Subcutaneous abdominal adipose tissue (tissue), 5 donors: ENCODE results near the gene CAMK2A.

Source experiments
- H3K27ac ChIP-seq: one replicate; pipeline ENCODE4 v1.7.0; 2013; ENCODE audit warnings: low read depth, mild to moderate bottlenecking, inconsistent platforms, low read length, moderate library complexity
- H3K27me3 ChIP-seq, 5 donors: one replicate each; pipeline ENCODE4 v1.7.0; 2013; ENCODE audit warnings: low read length in 5 of 5, inconsistent platforms in 1 of 5; ENCODE audit not compliant: control insufficient read depth in 5 of 5, insufficient read depth in 4 of 5
- H3K36me3 ChIP-seq, 5 donors: one replicate each; pipeline ENCODE4 v1.7.0; 2013; ENCODE audit warnings: low read length in 5 of 5; ENCODE audit not compliant: control insufficient read depth in 5 of 5, insufficient read depth in 5 of 5
- H3K4me1 ChIP-seq, 5 donors: one replicate each; pipeline ENCODE4 v1.7.0; 2013; ENCODE audit warnings: low read length in 5 of 5, mild to moderate bottlenecking in 3 of 5, moderate library complexity in 1 of 5; ENCODE audit not compliant: control insufficient read depth in 5 of 5, insufficient read depth in 5 of 5
- H3K4me3 ChIP-seq, 5 donors: one replicate each; pipeline ENCODE4 v1.7.0; 2013; ENCODE audit warnings: low read length in 5 of 5, low read depth in 1 of 5
- H3K9ac ChIP-seq, 5 donors: one replicate each; pipeline ENCODE4 v1.7.0; 2013; ENCODE audit warnings: low read length in 5 of 5, mild to moderate bottlenecking in 4 of 5, moderate library complexity in 3 of 5
- H3K9me3 ChIP-seq, 5 donors: one replicate each; pipeline ENCODE4 v1.7.0; 2013; ENCODE audit warnings: low read length in 5 of 5; ENCODE audit not compliant: control insufficient read depth in 5 of 5
- donor health status: healthy.
- donor health status: healthy.
- donor health status: healthy.
- donor health status: healthy.
- donor health status: healthy.

Gene CAMK2A

DNA sequence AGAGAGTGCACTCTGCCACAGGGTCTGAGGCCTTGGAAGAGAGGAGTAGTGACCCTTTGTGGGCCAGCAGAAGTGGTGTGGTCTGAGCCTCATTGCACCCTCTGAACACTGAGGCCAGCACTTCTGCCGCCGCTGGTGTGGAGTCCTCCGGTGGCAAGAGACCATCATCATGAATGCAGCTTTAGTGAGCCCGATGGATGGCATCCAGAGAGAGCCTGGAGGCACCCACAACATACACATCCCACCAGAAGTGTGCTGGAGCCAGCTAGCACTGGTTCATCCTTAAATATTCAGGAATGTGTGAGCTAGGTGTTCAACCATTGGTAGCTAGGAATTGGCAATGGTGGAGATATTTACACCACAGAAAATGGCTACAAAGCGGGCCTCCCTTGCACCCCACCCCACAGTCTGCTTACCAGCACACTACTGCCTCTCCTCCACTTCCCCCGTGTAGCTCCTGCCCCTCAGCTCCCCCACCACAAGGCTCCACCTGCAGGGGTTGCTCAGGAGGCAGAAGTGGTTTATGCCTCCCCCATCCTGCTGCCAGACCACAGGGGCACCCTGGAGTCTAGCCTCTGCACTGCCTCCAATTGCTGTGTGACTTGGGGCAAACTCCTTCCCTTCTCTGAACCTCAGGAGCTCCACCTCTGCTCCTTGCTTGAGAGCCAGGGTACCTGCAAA is 83.3 kb downstream of the CAMK2A start:
- Histone ChIP-seq H3K27me3 (peaks cover 0 to 4% (median 0%) of the 10 kb centered on the region in 5 donors), H3K4me1 (peaks cover 0 to 7% (median 0%) of the 10 kb centered on the region in 5 donors), H3K27ac (no peak overlapping the region), H3K4me3 (no peak overlapping the region), H3K9me3 (no peaks in the 10 kb centered on the region), H3K9ac (no peak overlapping the region), H3K36me3 (no peaks in the 10 kb centered on the region)

DNA sequence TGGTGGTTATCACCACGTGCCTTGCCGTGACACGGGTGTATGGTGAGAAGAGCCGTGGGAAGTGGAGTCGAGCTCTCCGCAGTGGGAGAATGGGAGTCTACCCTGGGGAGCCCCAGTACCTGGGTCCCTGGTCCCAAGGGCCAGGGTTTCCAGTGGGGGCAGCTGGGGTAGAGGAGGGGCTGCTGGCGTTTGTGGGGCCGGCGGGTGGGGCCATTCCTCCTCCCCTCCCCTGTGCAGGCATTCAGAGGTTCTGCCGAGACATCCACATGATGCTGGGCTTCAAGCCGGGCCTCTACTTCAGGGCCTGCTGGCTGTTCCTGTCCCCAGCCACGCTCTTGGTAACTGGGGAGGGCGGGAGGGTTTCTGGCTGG is 85.0 kb downstream of the CAMK2A start:
- Histone ChIP-seq H3K27me3 (peaks cover 0 to 3% (median 0%) of the 10 kb centered on the region in 5 donors), H3K4me3 (no peak overlapping the region), H3K9me3 (no peaks in the 10 kb centered on the region), H3K27ac (no peak overlapping the region), H3K9ac (no peak overlapping the region), H3K4me1 (peaks cover 0 to 7% (median 0%) of the 10 kb centered on the region in 5 donors), H3K36me3 (no peaks in the 10 kb centered on the region)

GRCh38 chr5:150203832-150204589 is 85.6 kb downstream of the CAMK2A start:
- Histone ChIP-seq H3K36me3 (no peaks in the 10 kb centered on the region), H3K4me3 (no peak overlapping the region), H3K27me3 (peaks cover 0 to 3% (median 0%) of the 10 kb centered on the region in 5 donors), H3K4me1 (peaks cover 0 to 5% (median 0%) of the 10 kb centered on the region in 5 donors), H3K9me3 (no peaks in the 10 kb centered on the region), H3K27ac (no peak overlapping the region), H3K9ac (no peak overlapping the region)

GRCh38 chr5:150202501-150202900 is 87.1 kb downstream of the CAMK2A start:
- no peaks in the 10 kb centered on the region for H3K36me3 ChIP-seq
- peaks cover 0 to 3% (median 0%) of the 10 kb centered on the region in 5 donors for H3K4me1 ChIP-seq
- H3K9ac ChIP-seq: no peak overlapping the region
- no peak overlapping the region for H3K4me3 ChIP-seq
- H3K27me3 ChIP-seq: peaks cover 0 to 3% (median 0%) of the 10 kb centered on the region in 5 donors
- no peaks in the 10 kb centered on the region for H3K9me3 ChIP-seq
- H3K27ac ChIP-seq: no peak overlapping the region

DNA sequence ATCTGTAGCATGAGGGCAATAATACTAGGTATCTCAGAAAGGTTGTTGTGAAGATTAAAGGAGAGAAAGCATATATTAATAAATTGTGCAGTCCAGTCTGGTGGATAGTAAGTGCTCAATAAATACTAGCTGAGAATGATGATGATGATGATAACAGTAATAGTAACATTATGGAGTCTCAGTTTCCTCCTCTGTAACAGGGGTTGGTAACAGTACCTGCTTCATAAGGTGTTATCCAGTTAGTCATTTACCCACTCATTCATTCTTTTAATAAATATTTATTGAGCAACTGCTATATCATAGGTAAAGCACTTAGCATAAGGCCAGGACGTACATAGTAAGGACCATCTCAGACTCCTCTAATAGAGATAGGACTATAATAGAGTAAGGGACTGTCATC is 92.1 kb downstream of the CAMK2A start:
- Histone ChIP-seq H3K27ac (no peak overlapping the region), H3K4me3 (no peak overlapping the region), H3K9ac (no peak overlapping the region), H3K4me1 (peaks cover 0 to 3% (median 0%) of the 10 kb centered on the region in 5 donors), H3K36me3 (no peaks in the 10 kb centered on the region), H3K27me3 (peaks cover 0 to 2% (median 0%) of the 10 kb centered on the region in 5 donors), H3K9me3 (no peaks in the 10 kb centered on the region)

- H3K4me3 ChIP-seq: no peak overlapping the region
- H3K9ac ChIP-seq: no peak overlapping the region
- H3K36me3 ChIP-seq: no peaks in the 10 kb centered on the region
- no peak overlapping the region for H3K27ac ChIP-seq
- peaks cover 0 to 3% (median 0%) of the 10 kb centered on the region in 5 donors for H3K4me1 ChIP-seq
- H3K27me3 ChIP-seq: peaks cover 0 to 5% (median 0%) of the 10 kb centered on the region in 5 donors
- H3K9me3 ChIP-seq: no peaks in the 10 kb centered on the region
Observed at GRCh38 chr5:150196986-150197385, 92.6 kb downstream of the CAMK2A start.

- H3K36me3 ChIP-seq: no peaks in the 10 kb centered on the region
- no peaks in the 10 kb centered on the region for H3K9me3 ChIP-seq
- H3K27me3 ChIP-seq: peaks cover 0 to 7% (median 0%) of the 10 kb centered on the region in 5 donors
- H3K27ac ChIP-seq: no peak overlapping the region
- H3K4me3 ChIP-seq: no peak overlapping the region
- no peak overlapping the region for H3K9ac ChIP-seq
- H3K4me1 ChIP-seq: peaks cover 0 to 3% (median 0%) of the 10 kb centered on the region in 5 donors
Observed at GRCh38 chr5:150196514-150196913, 93.1 kb downstream of the CAMK2A start.

DNA sequence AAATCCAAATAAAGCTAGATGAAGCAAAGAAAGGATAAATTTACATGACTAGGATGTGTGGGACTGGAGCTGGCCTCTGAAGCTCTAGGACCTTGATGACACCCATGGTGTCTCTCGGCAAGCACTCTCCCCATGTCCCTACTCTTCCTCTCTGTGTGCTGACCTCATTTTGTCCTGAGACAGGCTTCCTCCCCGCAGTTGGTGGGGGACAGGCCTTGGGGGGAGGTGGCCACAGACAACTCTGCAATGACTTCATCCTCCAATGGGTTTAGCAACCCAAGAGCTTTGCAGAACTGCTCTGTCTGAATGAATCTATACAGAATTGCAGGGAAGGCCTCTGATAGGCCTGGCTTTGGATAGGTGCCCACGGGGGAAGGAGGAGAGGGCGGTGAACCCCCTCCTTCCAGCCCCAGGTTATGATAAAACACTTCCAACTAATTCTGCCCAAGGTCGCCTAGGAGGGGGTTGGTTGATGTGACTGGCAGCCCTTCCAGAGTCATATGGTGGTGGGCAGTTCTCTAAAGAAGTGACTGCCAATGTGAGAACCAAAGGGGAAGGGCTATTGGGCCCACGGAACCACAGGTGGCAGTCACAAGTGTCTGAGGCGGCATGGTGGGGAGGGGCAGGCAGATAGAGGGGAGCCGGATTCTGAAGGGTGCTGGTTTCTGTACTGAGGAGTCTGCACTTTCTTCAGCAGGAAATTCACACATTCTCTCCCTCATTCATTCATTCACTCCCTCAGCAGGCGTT is 93.7 kb downstream of the CAMK2A start:
- H3K9me3 ChIP-seq: no peaks in the 10 kb centered on the region
- peaks cover 0 to 8% (median 3%) of the 10 kb centered on the region in 5 donors for H3K27me3 ChIP-seq
- H3K4me3 ChIP-seq: no peak overlapping the region
- peaks cover 0 to 3% (median 0%) of the 10 kb centered on the region in 5 donors for H3K4me1 ChIP-seq
- H3K27ac ChIP-seq: no peak overlapping the region
- H3K9ac ChIP-seq: no peak overlapping the region
- H3K36me3 ChIP-seq: no peaks in the 10 kb centered on the region

GRCh38 chr5:150192462-150192861 is 97.1 kb downstream of the CAMK2A start:
- Histone ChIP-seq H3K27ac (no peak overlapping the region), H3K9ac (no peak overlapping the region), H3K27me3 (peaks cover 13 to 34% (median 24%) of the 10 kb centered on the region in 5 donors)

More at GRCh38 chr5:150192462-150192861, 97.1 kb downstream of the CAMK2A start:
- no peaks in the 10 kb centered on the region for H3K36me3 ChIP-seq
- no peaks in the 10 kb centered on the region for H3K9me3 ChIP-seq
- H3K4me1 ChIP-seq: peaks cover 0 to 11% (median 5%) of the 10 kb centered on the region in 5 donors
- H3K4me3 ChIP-seq: no peak overlapping the region
